Trophoblast cell (in vitro differentiated cells and primary cell): Measurements from ENCODE around the gene C2orf72.

Experiments
- DNase-seq, 2 donors: peaks; one replicate each; pipeline ENCODE4 v3.0.0-alpha.2; 2016
- H2AFZ ChIP-seq: 2 replicates; pipeline ENCODE4 v1.6.1; 2013; ENCODE audit warnings: low read length, moderate library complexity, mild to moderate bottlenecking; ENCODE audit not compliant: insufficient read depth, poor library complexity
- H2AK5ac ChIP-seq: 2 replicates; pipeline ENCODE4 v1.6.1; 2013; ENCODE audit warnings: mild to moderate bottlenecking, low read length
- H2BK120ac ChIP-seq: 2 replicates; pipeline ENCODE4 v1.6.1; 2013; ENCODE audit warnings: low read length, mild to moderate bottlenecking, moderate library complexity; ENCODE audit not compliant: insufficient read depth, poor library complexity
- H2BK12ac ChIP-seq: 2 replicates; pipeline ENCODE4 v1.6.1; 2013; ENCODE audit warnings: mild to moderate bottlenecking, low read length, moderate library complexity
- H2BK5ac ChIP-seq: 2 replicates; pipeline ENCODE4 v1.6.1; 2013; ENCODE audit warnings: low read length, low read depth, moderate library complexity, mild to moderate bottlenecking; ENCODE audit not compliant: poor library complexity
- H3K14ac ChIP-seq: 2 replicates; pipeline ENCODE4 v1.6.1; 2013; ENCODE audit warnings: mild to moderate bottlenecking, low read length
- H3K18ac ChIP-seq: 2 replicates; pipeline ENCODE4 v1.6.1; 2013; ENCODE audit warnings: mild to moderate bottlenecking, low read length
- H3K23ac ChIP-seq: 2 replicates; pipeline ENCODE4 v1.6.1; 2013; ENCODE audit warnings: low read length
- H3K27ac ChIP-seq: 2 replicates; pipeline ENCODE4 v1.5.1; 2013; ENCODE audit warnings: low read depth, mild to moderate bottlenecking, inconsistent platforms, low read length, moderate library complexity
- H3K27me3 ChIP-seq: 2 replicates; pipeline ENCODE4 v1.6.1; 2013; ENCODE audit warnings: inconsistent platforms, mild to moderate bottlenecking, low read length, moderate library complexity; ENCODE audit not compliant: insufficient read depth
- H3K36me3 ChIP-seq, 2 experiments: 1 replicate in 1 of 2; 2 replicates in 1 of 2; pipeline ENCODE4 v1.6.1; 2013; ENCODE audit warnings: low read length in 2 of 2, mild to moderate bottlenecking in 2 of 2, moderate library complexity in 1 of 2; ENCODE audit not compliant: insufficient read depth in 2 of 2, control insufficient read depth in 1 of 2
- H3K4ac ChIP-seq: 2 replicates; pipeline ENCODE4 v1.6.1; 2013; ENCODE audit warnings: low read depth, mild to moderate bottlenecking, low read length, moderate library complexity
- H3K4me1 ChIP-seq, 2 experiments: 1 replicate in 1 of 2; 2 replicates in 1 of 2; pipeline ENCODE4 v1.6.1; 2013; ENCODE audit warnings: low read length in 2 of 2, mild to moderate bottlenecking in 2 of 2, moderate library complexity in 1 of 2; ENCODE audit not compliant: insufficient read depth in 2 of 2, control insufficient read depth in 1 of 2
- H3K4me2 ChIP-seq: 2 replicates; pipeline ENCODE4 v1.6.1; 2013; ENCODE audit warnings: inconsistent platforms, mild to moderate bottlenecking, low read length, moderate library complexity
- H3K4me3 ChIP-seq: 2 replicates; pipeline ENCODE4 v1.5.1; 2013; ENCODE audit warnings: mild to moderate bottlenecking, low read depth, low read length, inconsistent platforms
- H3K79me1 ChIP-seq: one replicate; pipeline ENCODE4 v1.6.1; 2013; ENCODE audit warnings: low read length
- H3K79me2 ChIP-seq: 2 replicates; pipeline ENCODE4 v1.6.1; 2013; ENCODE audit warnings: low read length, mild to moderate bottlenecking; ENCODE audit not compliant: control insufficient read depth, insufficient read depth, poor library complexity
- H3K9ac ChIP-seq: 2 replicates; pipeline ENCODE4 v1.6.1; 2013; ENCODE audit warnings: mild to moderate bottlenecking, low read length
- H3K9me3 ChIP-seq: 2 replicates; pipeline ENCODE4 v1.6.1; 2013; ENCODE audit warnings: low read depth, mild to moderate bottlenecking, control low read depth, inconsistent platforms, low read length; ENCODE audit not compliant: insufficient read depth
- H4K12ac ChIP-seq: 2 replicates; pipeline ENCODE4 v1.6.1; 2013; ENCODE audit warnings: low read depth, mild to moderate bottlenecking, low read length, moderate library complexity
- H4K8ac ChIP-seq: 2 replicates; pipeline ENCODE4 v1.6.1; 2013; ENCODE audit warnings: low read depth, mild to moderate bottlenecking, low read length, moderate library complexity
- H4K91ac ChIP-seq: one replicate; pipeline ENCODE4 v1.6.1; 2013; ENCODE audit warnings: low read depth, mild to moderate bottlenecking, low read length, moderate library complexity
- WGBS: extraction: QIAGEN DNeasy Blood & Tissue Kit; methylation state at CpG from one replicate; pipeline ENCODE4 v1.1.7; 2013; ENCODE audit warnings: missing lambda C conversion rate; ENCODE audit not compliant: insufficient read length, insufficient coverage; ENCODE audit errors: extremely low coverage; 5-methylcytosine and 5-hydroxymethylcytosine counted together

The C2orf72 gene

DNA sequence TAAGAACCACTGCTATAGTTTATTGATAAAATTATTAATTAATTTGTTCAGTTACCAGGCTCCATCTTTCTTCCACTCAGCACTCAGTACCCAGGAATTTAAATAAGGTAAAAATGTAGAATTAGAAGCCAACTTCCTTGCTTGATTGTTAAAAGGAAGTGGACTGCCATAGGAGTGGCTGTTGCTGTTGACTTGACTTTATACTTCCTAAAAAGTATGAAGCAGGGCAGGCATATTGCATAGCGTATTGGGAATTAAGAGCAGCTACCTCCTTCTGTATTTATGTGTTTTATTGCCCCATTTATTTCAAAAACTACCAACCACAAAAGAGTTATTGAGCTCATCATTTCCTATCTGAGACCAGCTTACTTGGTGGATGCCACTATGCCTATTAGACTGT is 47.2 kb downstream of the C2orf72 start:
- DNase-seq, result no peak
- no peak overlapping the region for H3K9ac ChIP-seq
- no peak overlapping the region for H2AFZ ChIP-seq
- WGBS, result no CpG with 5 or more reads among the region's 1 CpG
- H3K36me3 ChIP-seq, result peaks cover 28 to 52% of the 10 kb centered on the region in 2 experiments
- H3K4ac ChIP-seq, result no peak overlapping the region
- no peaks in the 10 kb centered on the region for H3K79me2 ChIP-seq
- H3K4me3 ChIP-seq, result no peak overlapping the region
- H2BK120ac ChIP-seq, result no peak overlapping the region
- H3K79me1 ChIP-seq, result no peaks in the 10 kb centered on the region
- no peak overlapping the region for H2BK12ac ChIP-seq
- H4K91ac ChIP-seq, result no peak overlapping the region
- H3K27me3 ChIP-seq, result no peaks in the 10 kb centered on the region
- no peak overlapping the region for H3K27ac ChIP-seq
- H2AK5ac ChIP-seq, result no peak overlapping the region
- H3K23ac ChIP-seq, result no peak overlapping the region
- H4K12ac ChIP-seq, result no peak overlapping the region
- no peaks in the 10 kb centered on the region for H3K4me1 ChIP-seq
- H4K8ac ChIP-seq, result no peak overlapping the region
- no peak overlapping the region for H3K14ac ChIP-seq
- H3K9me3 ChIP-seq, result no peaks in the 10 kb centered on the region
- no peak overlapping the region for H3K4me2 ChIP-seq
- no peak overlapping the region for H2BK5ac ChIP-seq
- no peak overlapping the region for H3K18ac ChIP-seq

DNA sequence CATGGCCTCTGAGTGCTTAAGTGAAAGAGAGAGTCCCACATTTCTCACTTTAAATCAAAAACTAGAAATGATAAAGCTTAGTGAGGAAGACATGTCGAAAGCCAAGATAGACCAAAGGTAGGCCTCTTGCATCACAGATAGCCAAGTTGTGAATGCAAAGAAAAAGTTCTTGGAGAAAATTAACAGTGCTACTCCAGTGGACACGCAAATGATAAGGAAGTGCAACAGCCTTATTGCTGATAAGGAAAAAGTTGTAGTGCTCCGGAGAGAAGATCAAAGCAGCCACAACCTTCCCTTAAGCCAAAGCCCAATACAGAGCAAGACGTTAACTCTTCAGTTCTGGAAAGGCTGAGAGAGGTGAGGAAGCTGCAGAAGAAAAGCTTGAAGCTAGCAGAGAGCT is 51.4 kb downstream of the C2orf72 start:
- Histone ChIP-seq H2BK5ac (no peak overlapping the region), H2BK12ac (no peak overlapping the region), H3K4me1 (no peaks in the 10 kb centered on the region), H3K14ac (no peak overlapping the region), H3K9ac (no peak overlapping the region), H4K8ac (no peak overlapping the region), H2AK5ac (no peak overlapping the region), H3K4ac (no peak overlapping the region), H4K12ac (no peak overlapping the region), H4K91ac (no peak overlapping the region), H2BK120ac (no peak overlapping the region), H3K23ac (no peak overlapping the region), H3K27ac (no peak overlapping the region), H3K4me3 (no peak overlapping the region), H3K4me2 (no peak overlapping the region), H3K79me2 (no peaks in the 10 kb centered on the region), H3K27me3 (no peaks in the 10 kb centered on the region), H3K79me1 (no peaks in the 10 kb centered on the region), H2AFZ (no peak overlapping the region), H3K18ac (no peak overlapping the region), H3K9me3 (peaks cover 2% of the 10 kb centered on the region), H3K36me3 (peaks cover 19 to 45% of the 10 kb centered on the region in 2 experiments)
- no peak for DNase-seq
- no CpG with 5 or more reads among the region's 4 CpGs for WGBS

GRCh38 chr2:231093933-231094332 is 56.6 kb downstream of the C2orf72 start:
- Histone ChIP-seq H3K4ac (no peak overlapping the region), H3K9me3 (peaks cover 3% of the 10 kb centered on the region), H4K12ac (no peak overlapping the region), H3K23ac (no peak overlapping the region), H4K8ac (no peak overlapping the region), H3K36me3 (peaks cover 9 to 32% of the 10 kb centered on the region in 2 experiments), H3K18ac (no peak overlapping the region), H2BK5ac (no peak overlapping the region), H3K9ac (no peak overlapping the region), H3K27ac (no peak overlapping the region), H2BK120ac (no peak overlapping the region), H3K27me3 (no peaks in the 10 kb centered on the region), H3K79me1 (no peaks in the 10 kb centered on the region), H2AFZ (no peak overlapping the region), H3K4me2 (no peak overlapping the region), H3K4me1 (no peaks in the 10 kb centered on the region), H3K14ac (no peak overlapping the region), H2BK12ac (no peak overlapping the region), H3K4me3 (no peak overlapping the region), H4K91ac (no peak overlapping the region), H3K79me2 (no peaks in the 10 kb centered on the region), H2AK5ac (no peak overlapping the region)
- DNase-seq, result no peak
- WGBS, result no CpG with 5 or more reads among the region's 5 CpGs

DNA sequence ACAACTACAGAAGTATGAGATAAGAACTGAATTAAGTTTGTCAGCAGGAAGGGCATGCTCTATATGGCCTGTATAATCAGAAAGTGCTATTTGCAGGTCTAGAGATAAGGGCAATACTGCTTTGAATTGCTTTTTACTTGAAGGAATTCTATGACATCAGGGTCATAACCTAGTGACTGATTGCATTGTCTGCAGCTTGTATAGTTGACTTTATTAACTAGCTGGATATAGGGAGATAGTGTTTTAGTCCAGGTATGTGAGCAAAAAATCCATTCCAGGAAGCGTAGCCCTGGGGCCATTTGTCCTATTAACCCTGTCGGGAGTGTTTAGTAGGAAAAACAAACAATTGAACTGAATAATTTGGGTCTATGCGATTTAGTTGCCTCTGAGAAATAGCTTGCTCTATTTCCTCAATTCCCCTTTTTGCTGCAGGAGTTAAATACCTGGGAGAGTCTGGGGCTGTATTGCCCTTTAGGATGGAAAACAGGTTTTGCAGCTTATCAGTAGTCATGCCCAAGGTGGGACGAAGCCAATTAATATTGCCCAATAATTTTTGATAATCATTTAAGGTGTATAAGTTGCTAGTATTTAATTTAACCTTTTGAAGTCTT is 57.5 kb downstream of the C2orf72 start:
- H3K27ac ChIP-seq, result no peak overlapping the region
- no peak overlapping the region for H3K14ac ChIP-seq
- no peak overlapping the region for H3K4me3 ChIP-seq
- no peak overlapping the region for H4K8ac ChIP-seq
- H3K4ac ChIP-seq, result no peak overlapping the region
- no peaks in the 10 kb centered on the region for H3K79me2 ChIP-seq
- no peak overlapping the region for H3K18ac ChIP-seq
- peaks cover 14 to 35% of the 10 kb centered on the region in 2 experiments for H3K36me3 ChIP-seq
- no peaks in the 10 kb centered on the region for H3K79me1 ChIP-seq
- peaks cover 6% of the 10 kb centered on the region for H3K9me3 ChIP-seq
- no peak overlapping the region for H2BK5ac ChIP-seq
- H3K4me2 ChIP-seq, result no peak overlapping the region
- peak; percentile 7 to 39 for DNase-seq
- no peak overlapping the region for H2AK5ac ChIP-seq
- H2BK12ac ChIP-seq, result no peak overlapping the region
- H4K12ac ChIP-seq, result no peak overlapping the region
- H4K91ac ChIP-seq, result no peak overlapping the region
- H3K4me1 ChIP-seq, result no peaks in the 10 kb centered on the region
- no peak overlapping the region for H3K23ac ChIP-seq
- no peak overlapping the region for H3K9ac ChIP-seq
- WGBS, result no CpG with 5 or more reads among the region's 4 CpGs
- no peak overlapping the region for H2AFZ ChIP-seq
- H3K27me3 ChIP-seq, result no peaks in the 10 kb centered on the region
- H2BK120ac ChIP-seq, result no peak overlapping the region
